ENCODE data around the gene EFCAB8.
A peak's percentile ranks its signal among the peaks of the same experiment; 100 is the strongest.

Gene EFCAB8

GRCh38 chr20:32858701-32859372, at the start of gene EFCAB8:
Gene EFCAB8, plus strand, starts transcription at chr20:32858923. Its CDS starts 4,870 bp downstream, at chr20:32863793.
- Histone ChIP-seq H2AFZ (ENCODE audit: low read depth, low read length) (no peak within 1 kb of the TSS), H3K9me3 (ENCODE audit: low read length) (no peaks in the 10 kb centered on the region), H3K27me3 (ENCODE audit: insufficient read depth, low read length) (no peaks in the 10 kb centered on the region), H3K4me3 (ENCODE audit: low read length) (no peak within 1 kb of the TSS), H3K36me3 (ENCODE audit: insufficient read depth, low read length) (peaks cover 6% of the 10 kb centered on the region), H3K4me1 (ENCODE audit: insufficient read depth, low read length) (no peaks in the 10 kb centered on the region)

GRCh38 chr20:32809907-32810306, 48.8 kb upstream of the EFCAB8 start:
- no peak overlapping the region for H3K4me3 ChIP-seq (ENCODE audit: low read length)
- H2AFZ ChIP-seq (ENCODE audit: low read depth, low read length): no peak overlapping the region
- H3K27me3 ChIP-seq (ENCODE audit: insufficient read depth, low read length): no peaks in the 10 kb centered on the region
- H3K9me3 ChIP-seq (ENCODE audit: low read length): no peaks in the 10 kb centered on the region
- peaks cover 17% of the 10 kb centered on the region for H3K4me1 ChIP-seq (ENCODE audit: insufficient read depth, low read length)
- H3K36me3 ChIP-seq (ENCODE audit: insufficient read depth, low read length): peaks cover 17% of the 10 kb centered on the region

- H3K4me1 ChIP-seq (ENCODE audit: insufficient read depth, low read length): peaks cover 17% of the 10 kb centered on the region
- no peaks in the 10 kb centered on the region for H3K27me3 ChIP-seq (ENCODE audit: insufficient read depth, low read length)
- peaks cover 14% of the 10 kb centered on the region for H3K36me3 ChIP-seq (ENCODE audit: insufficient read depth, low read length)
- no peaks in the 10 kb centered on the region for H3K9me3 ChIP-seq (ENCODE audit: low read length)
- no peak overlapping the region for H3K4me3 ChIP-seq (ENCODE audit: low read length)
- no peak overlapping the region for H2AFZ ChIP-seq (ENCODE audit: low read depth, low read length)
Observed at GRCh38 chr20:32810941-32811340, 47.8 kb upstream of the EFCAB8 start.

- Histone ChIP-seq H3K4me3 (ENCODE audit: low read length) (no peak overlapping the region), H3K36me3 (ENCODE audit: insufficient read depth, low read length) (peaks cover 11% of the 10 kb centered on the region), H2AFZ (ENCODE audit: low read depth, low read length) (no peak overlapping the region), H3K4me1 (ENCODE audit: insufficient read depth, low read length) (peaks cover 17% of the 10 kb centered on the region), H3K27me3 (ENCODE audit: insufficient read depth, low read length) (no peaks in the 10 kb centered on the region), H3K9me3 (ENCODE audit: low read length) (no peaks in the 10 kb centered on the region)
Observed at GRCh38 chr20:32811886-32812285, 46.8 kb upstream of the EFCAB8 start.

- H3K4me3 ChIP-seq (ENCODE audit: low read length): peak overlapping the region; percentile 91
- no peaks in the 10 kb centered on the region for H3K36me3 ChIP-seq (ENCODE audit: insufficient read depth, low read length)
- H3K4me1 ChIP-seq (ENCODE audit: insufficient read depth, low read length): peaks cover 19% of the 10 kb centered on the region
- peak overlapping the region; percentile 60 for H2AFZ ChIP-seq (ENCODE audit: low read depth, low read length)
- no peaks in the 10 kb centered on the region for H3K9me3 ChIP-seq (ENCODE audit: low read length)
- no peaks in the 10 kb centered on the region for H3K27me3 ChIP-seq (ENCODE audit: insufficient read depth, low read length)
Observed at GRCh38 chr20:32819992-32820697, 38.6 kb upstream of the EFCAB8 start.

- H3K9me3 ChIP-seq (ENCODE audit: low read length): no peaks in the 10 kb centered on the region
- H3K4me1 ChIP-seq (ENCODE audit: insufficient read depth, low read length): peaks cover 19% of the 10 kb centered on the region
Observed at GRCh38 chr20:32820698-32821377, 37.9 kb upstream of the EFCAB8 start.

GRCh38 chr20:32822225-32822624, 36.5 kb upstream of the EFCAB8 start:
- no peaks in the 10 kb centered on the region for H3K27me3 ChIP-seq (ENCODE audit: insufficient read depth, low read length)
- peaks cover 19% of the 10 kb centered on the region for H3K4me1 ChIP-seq (ENCODE audit: insufficient read depth, low read length)
- no peak overlapping the region for H3K4me3 ChIP-seq (ENCODE audit: low read length)
- H2AFZ ChIP-seq (ENCODE audit: low read depth, low read length): no peak overlapping the region
- peaks cover 10% of the 10 kb centered on the region for H3K36me3 ChIP-seq (ENCODE audit: insufficient read depth, low read length)
- H3K9me3 ChIP-seq (ENCODE audit: low read length): no peaks in the 10 kb centered on the region

More at GRCh38 chr20:32820698-32821377, 37.9 kb upstream of the EFCAB8 start:
- Histone ChIP-seq H3K4me3 (ENCODE audit: low read length) (peak overlapping the region; percentile 91), H2AFZ (ENCODE audit: low read depth, low read length) (no peak overlapping the region), H3K36me3 (ENCODE audit: insufficient read depth, low read length) (peaks cover 1% of the 10 kb centered on the region), H3K27me3 (ENCODE audit: insufficient read depth, low read length) (no peaks in the 10 kb centered on the region)

GRCh38 chr20:32823078-32823477, 35.6 kb upstream of the EFCAB8 start:
- Histone ChIP-seq H2AFZ (ENCODE audit: low read depth, low read length) (no peak overlapping the region), H3K4me1 (ENCODE audit: insufficient read depth, low read length) (peaks cover 21% of the 10 kb centered on the region), H3K4me3 (ENCODE audit: low read length) (no peak overlapping the region), H3K36me3 (ENCODE audit: insufficient read depth, low read length) (peaks cover 17% of the 10 kb centered on the region), H3K27me3 (ENCODE audit: insufficient read depth, low read length) (no peaks in the 10 kb centered on the region), H3K9me3 (ENCODE audit: low read length) (no peaks in the 10 kb centered on the region)

GRCh38 chr20:32823737-32824588, 34.8 kb upstream of the EFCAB8 start:
- Histone ChIP-seq H3K9me3 (ENCODE audit: low read length) (no peaks in the 10 kb centered on the region), H3K4me1 (ENCODE audit: insufficient read depth, low read length) (peaks cover 21% of the 10 kb centered on the region), H3K27me3 (ENCODE audit: insufficient read depth, low read length) (no peaks in the 10 kb centered on the region), H3K4me3 (ENCODE audit: low read length) (no peak overlapping the region), H2AFZ (ENCODE audit: low read depth, low read length) (no peak overlapping the region), H3K36me3 (ENCODE audit: insufficient read depth, low read length) (peaks cover 22% of the 10 kb centered on the region)

GRCh38 chr20:32828029-32828680, 30.6 kb upstream of the EFCAB8 start:
- Histone ChIP-seq H3K9me3 (ENCODE audit: low read length) (peaks cover 1% of the 10 kb centered on the region), H3K4me3 (ENCODE audit: low read length) (no peak overlapping the region), H3K36me3 (ENCODE audit: insufficient read depth, low read length) (peaks cover 47% of the 10 kb centered on the region), H2AFZ (ENCODE audit: low read depth, low read length) (no peak overlapping the region), H3K27me3 (ENCODE audit: insufficient read depth, low read length) (no peaks in the 10 kb centered on the region), H3K4me1 (ENCODE audit: insufficient read depth, low read length) (peaks cover 3% of the 10 kb centered on the region)

- Histone ChIP-seq H2AFZ (ENCODE audit: low read depth, low read length) (no peak overlapping the region), H3K9me3 (ENCODE audit: low read length) (peaks cover 1% of the 10 kb centered on the region), H3K4me1 (ENCODE audit: insufficient read depth, low read length) (peaks cover 3% of the 10 kb centered on the region), H3K27me3 (ENCODE audit: insufficient read depth, low read length) (no peaks in the 10 kb centered on the region), H3K4me3 (ENCODE audit: low read length) (no peak overlapping the region), H3K36me3 (ENCODE audit: insufficient read depth, low read length) (peaks cover 57% of the 10 kb centered on the region)
Observed at GRCh38 chr20:32829311-32830005, 29.3 kb upstream of the EFCAB8 start.

GRCh38 chr20:32830437-32830836, 28.3 kb upstream of the EFCAB8 start:
- Histone ChIP-seq H3K27me3 (ENCODE audit: insufficient read depth, low read length) (no peaks in the 10 kb centered on the region), H3K36me3 (ENCODE audit: insufficient read depth, low read length) (peaks cover 63% of the 10 kb centered on the region), H3K4me3 (ENCODE audit: low read length) (no peak overlapping the region)

More at GRCh38 chr20:32830437-32830836, 28.3 kb upstream of the EFCAB8 start:
- peaks cover 1% of the 10 kb centered on the region for H3K9me3 ChIP-seq (ENCODE audit: low read length)
- no peak overlapping the region for H2AFZ ChIP-seq (ENCODE audit: low read depth, low read length)
- H3K4me1 ChIP-seq (ENCODE audit: insufficient read depth, low read length): peaks cover 3% of the 10 kb centered on the region

Measured in neuron (in vitro differentiated cells).